UCSD-AML1 (cell line): Measurements from ENCODE around the gene TSKU.
"Not testable (repeated sequence)": the region's sequence is repeated elsewhere in the genome, so short reads cannot be mapped to it uniquely, and the experiment has no call there.

Experiments
- DNase-seq: peaks from one replicate; lab custom pipeline; 2025; ENCODE audit not compliant: unreplicated experiment; lab: John Stamatoyannopoulos, UW

The TSKU gene

DNA sequence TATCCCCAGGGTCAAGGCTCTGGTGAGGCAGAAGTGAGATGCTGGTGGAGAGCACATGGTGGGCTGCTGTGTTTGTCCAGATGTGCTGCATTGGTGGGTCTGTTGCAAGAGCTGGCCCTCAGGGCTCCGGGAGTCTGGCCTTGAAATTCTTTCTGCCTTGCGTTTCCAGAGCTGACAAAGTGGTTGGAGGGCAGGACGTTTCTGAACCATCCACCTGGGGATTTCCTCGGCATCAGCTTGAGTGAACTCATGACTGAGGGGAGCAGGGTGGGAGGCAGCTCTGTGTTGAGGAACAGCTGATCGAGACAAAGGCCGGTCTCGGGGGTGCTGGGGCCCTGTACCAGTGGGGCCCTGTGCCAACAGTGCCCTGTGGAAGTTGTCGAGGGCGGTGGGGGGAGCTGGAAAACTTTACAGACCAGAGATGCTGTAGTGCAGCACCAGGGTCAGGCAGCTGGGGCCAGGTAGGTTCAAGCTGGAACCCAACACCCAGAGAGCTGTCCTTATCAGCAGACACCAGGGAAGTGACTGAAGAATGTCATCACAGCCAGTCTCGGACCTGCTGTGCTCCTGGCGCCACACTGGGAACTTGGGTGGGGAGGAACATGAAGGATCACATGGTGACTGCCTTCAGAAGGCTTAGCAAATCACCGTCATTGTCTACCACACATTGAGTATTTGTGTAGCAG is 4.9 kb downstream of the TSKU start:
- no peak for DNase-seq

- no peak for DNase-seq
Observed at GRCh38 chr11:76788661-76789442, 5.7 kb downstream of the TSKU start.

DNA sequence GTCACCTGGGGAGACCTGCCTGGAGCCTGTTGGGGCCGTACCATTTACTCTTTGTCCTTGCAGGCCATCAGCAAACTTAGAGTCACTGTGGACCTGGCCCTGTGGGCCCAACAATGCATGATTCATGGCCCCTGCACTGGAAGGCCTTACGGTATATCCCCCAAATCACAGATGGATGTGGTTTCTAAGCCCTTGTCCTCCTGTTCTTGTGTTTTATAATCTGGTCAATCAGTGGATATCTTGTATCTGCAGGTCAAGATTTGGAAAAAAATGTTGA is 6.2 kb downstream of the TSKU start:
- no peak for DNase-seq

DNA sequence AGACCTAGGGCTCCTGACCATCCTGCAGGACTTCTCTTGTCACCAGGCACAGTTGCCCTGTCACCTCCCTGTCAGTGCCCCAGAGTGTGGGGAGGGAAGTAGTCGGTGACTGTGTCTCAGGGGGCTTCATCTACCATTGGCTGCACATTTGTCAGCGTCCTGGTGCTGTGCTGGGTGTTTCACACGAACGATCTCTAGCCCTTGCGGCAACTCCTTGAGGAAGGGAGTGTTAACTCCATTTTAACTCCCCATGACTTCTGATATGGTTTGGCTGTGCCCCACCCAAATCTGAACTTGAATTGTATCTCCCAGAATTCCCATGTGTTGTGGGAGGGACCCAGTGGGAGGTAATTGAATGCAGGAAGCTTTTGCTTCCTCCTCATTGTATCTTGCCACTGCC is 7.1 kb downstream of the TSKU start:
- DNase-seq = no peak

GRCh38 chr11:76791002-76791770 is 8.0 kb downstream of the TSKU start:
- not testable (repeated sequence) for DNase-seq

GRCh38 chr11:76791861-76792260 is 8.7 kb downstream of the TSKU start:
- no peak for DNase-seq

DNA sequence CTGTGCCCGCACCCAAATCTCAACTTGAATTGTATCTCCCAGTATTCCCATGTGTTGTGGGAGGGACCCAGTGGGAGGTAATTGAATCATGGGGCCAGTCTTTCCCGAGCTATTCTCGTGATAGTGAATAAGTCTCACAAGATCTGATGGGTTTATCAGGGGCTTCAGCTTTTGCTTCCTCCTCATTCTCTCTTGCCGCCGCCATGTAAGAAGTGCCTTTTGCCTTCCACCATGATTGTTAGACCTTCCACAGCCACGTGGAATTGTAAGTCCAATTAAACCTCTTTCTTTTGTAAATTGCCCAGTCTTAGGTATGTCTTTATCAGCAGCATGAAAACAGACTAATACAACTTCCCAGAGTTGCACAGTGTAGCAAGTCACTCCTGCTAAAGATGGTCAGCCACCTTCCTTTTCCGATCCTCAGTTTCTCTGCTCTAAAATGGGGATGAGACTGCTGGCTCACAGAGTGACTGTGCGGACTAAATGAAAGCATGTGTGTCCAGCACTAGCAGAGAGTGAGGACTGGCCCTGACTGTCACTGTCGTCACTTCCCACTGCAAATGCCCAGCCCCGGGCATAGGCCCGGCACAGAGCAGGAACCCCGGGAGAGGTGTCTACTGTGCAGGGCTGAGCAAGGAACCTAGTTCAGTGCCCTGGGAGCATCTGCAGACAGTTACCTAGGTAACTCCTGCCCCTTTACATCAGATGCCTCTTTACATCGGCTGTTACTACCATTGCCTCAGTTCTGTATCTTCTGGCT is 9.5 kb downstream of the TSKU start:
- no peak for DNase-seq

DNA sequence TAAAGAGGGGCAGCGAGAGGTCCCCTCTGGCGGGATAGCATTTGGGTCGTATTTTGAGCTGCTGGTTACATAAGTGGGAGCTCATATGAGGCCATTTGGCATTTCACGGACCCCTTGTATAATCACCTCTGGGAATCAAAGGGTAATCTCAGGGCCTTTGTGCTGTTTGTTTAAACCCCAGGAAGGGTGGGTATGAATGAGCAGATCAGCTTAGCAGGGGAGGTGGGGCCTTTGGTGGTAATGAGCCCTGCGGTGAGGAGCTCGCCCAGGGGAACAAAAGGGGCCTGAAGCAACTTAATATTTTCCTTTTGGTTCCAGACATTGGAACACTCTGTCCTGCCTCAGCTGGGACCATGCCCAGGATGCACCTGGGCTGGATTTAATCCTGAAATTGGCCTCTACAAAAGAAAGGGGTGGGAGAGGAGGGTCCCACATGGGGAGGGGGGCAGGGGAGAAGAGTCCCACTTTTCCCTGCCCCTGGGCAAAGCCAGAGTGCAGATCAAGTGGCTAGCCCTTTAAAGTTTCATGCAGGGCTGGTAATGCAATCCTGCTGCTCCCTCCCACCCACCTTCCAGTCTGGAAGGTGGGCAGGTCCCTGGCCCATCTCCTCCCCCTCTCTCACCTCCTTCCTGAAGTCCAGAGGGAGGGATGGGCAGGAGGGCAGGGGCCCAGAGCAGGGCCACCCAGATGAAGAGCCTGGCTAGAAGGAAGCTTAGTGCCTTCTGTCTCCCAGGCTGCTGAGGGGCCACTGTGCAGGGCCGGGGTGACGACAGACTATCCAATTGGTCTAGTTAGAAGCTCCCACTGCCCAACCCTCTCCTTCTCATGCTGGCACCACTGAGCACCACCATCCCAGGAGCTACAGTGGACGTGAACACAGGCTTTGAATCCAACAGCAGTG is 10.5 kb downstream of the TSKU start:
- DNase-seq = no peak

GRCh38 chr11:76794371-76795289 is 11.5 kb downstream of the TSKU start:
- DNase-seq = no peak

DNA sequence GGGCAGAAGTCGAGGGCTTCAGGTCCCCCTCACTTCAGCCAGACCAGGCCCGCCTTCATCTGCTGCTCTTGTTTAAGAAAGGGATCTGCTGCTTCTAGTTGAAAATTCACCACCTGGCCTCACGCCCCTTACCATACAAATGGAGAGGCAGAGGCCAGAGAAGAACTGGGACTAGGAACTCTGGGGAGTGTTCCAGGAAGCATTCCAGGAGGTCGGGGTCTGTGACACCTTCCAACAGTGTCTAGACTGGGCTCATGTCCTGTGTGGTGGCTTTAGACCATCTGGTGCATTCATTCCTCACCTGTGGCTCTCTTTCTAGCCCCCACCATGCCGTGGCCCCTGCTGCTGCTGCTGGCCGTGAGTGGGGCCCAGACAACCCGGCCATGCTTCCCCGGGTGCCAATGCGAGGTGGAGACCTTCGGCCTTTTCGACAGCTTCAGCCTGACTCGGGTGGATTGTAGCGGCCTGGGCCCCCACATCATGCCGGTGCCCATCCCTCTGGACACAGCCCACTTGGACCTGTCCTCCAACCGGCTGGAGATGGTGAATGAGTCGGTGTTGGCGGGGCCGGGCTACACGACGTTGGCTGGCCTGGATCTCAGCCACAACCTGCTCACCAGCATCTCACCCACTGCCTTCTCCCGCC is 12.3 kb downstream of the TSKU start:
- no peak for DNase-seq

GRCh38 chr11:76795936-76796441 is 12.8 kb downstream of the TSKU start:
- no peak for DNase-seq

- no peak for DNase-seq
Observed at GRCh38 chr11:76796511-76797198, 13.5 kb downstream of the TSKU start.

- no peak for DNase-seq
Observed at GRCh38 chr11:76797341-76798201, 14.4 kb downstream of the TSKU start.

GRCh38 chr11:76798202-76798581 is 15.0 kb downstream of the TSKU start:
- no peak for DNase-seq

DNA sequence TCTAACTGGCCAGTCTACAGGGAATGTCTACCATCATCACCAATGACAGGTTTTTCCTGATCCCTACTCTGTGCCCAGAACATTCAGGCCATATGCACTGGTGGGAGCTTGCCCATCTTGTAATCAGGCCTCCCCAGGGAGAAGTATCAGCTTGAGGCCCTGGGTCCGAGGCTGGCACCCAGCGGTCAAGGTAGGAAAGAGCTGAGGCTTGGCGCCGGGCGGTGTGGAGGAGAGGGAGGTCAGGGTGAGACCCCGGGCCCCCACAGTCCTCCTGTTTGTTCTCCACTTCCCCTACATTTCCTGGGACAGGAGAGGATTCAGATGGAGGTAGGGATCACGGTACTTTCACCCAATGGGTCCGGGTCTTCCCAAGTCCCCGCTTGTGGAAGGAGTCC is 15.5 kb downstream of the TSKU start:
- no peak for DNase-seq

- peak; percentile 79 for DNase-seq
Observed at GRCh38 chr11:76799066-76799804, 16.1 kb downstream of the TSKU start.
